Keratinocyte (primary cell): ENCODE data around the gene ZNF316. TPM values are rescaled to one million over a fixed set of nuclear protein-coding genes. Genes with fewer than 3 reads are reported as not detected.

Experiments
- DNase-seq: peaks from one replicate; pipeline ENCODE4 v3.0.0-alpha.2; 2011; ENCODE audit warnings: low read depth, missing footprints, low spot score
- FAIRE-seq: peaks from 2 replicates; lab custom pipeline; 2011; peaks lifted over from hg19 to GRCh38; lab: Jason Lieb, UNC
- H2AFZ ChIP-seq: 2 replicates; pipeline ENCODE4 v1.6.0; 2012; ENCODE audit warnings: low read length, control low read depth, inconsistent platforms; ENCODE audit not compliant: control insufficient read depth
- H3K27ac ChIP-seq: 2 replicates; pipeline ENCODE4 v1.5.1; 2011; ENCODE audit warnings: low read length; ENCODE audit not compliant: control insufficient read depth, insufficient read depth
- H3K27me3 ChIP-seq: 3 replicates; pipeline ENCODE4 v1.6.0; 2011; ENCODE audit warnings: low read length; ENCODE audit not compliant: control insufficient read depth, insufficient read depth; ENCODE audit errors: extremely low read depth
- H3K36me3 ChIP-seq, 2 experiments: 2 replicates in 1 of 2; 3 replicates in 1 of 2; pipeline ENCODE4 v1.5.1; 2011; ENCODE audit warnings: low read length in 2 of 2, mild to moderate bottlenecking in 1 of 2; ENCODE audit not compliant: control insufficient read depth in 2 of 2, insufficient read depth in 2 of 2; ENCODE audit errors: extremely low read depth in 1 of 2
- H3K4me1 ChIP-seq: 3 replicates; pipeline ENCODE4 v1.5.1; 2011; ENCODE audit warnings: low read length; ENCODE audit not compliant: control insufficient read depth, insufficient read depth; ENCODE audit errors: extremely low read depth
- H3K4me2 ChIP-seq: 3 replicates; pipeline ENCODE4 v1.6.0; 2011; ENCODE audit warnings: low read depth, low read length; ENCODE audit not compliant: control insufficient read depth, insufficient read depth; ENCODE audit errors: extremely low read depth
- H3K4me3 ChIP-seq, 3 experiments: fragments of 200-600 bp in 1 of 3; sonication (generic) in 1 of 3; 2 replicates in 2 of 3; 3 replicates in 1 of 3; pipeline ENCODE4 v1.5.1; 2011 to 2016; ENCODE audit warnings: low read length in 3 of 3, mild to moderate bottlenecking in 3 of 3, control low read depth in 2 of 3, inconsistent platforms in 1 of 3, low read depth in 1 of 3, mixed read lengths in 1 of 3, mixed run types in 1 of 3, moderate library complexity in 1 of 3; ENCODE audit not compliant: control insufficient read depth in 2 of 3, insufficient read depth in 2 of 3; ENCODE audit errors: extremely low read depth in 1 of 3
- H3K79me2 ChIP-seq: 2 replicates; pipeline ENCODE4 v1.6.0; 2012; ENCODE audit warnings: low read length; ENCODE audit not compliant: control insufficient read depth, insufficient read depth
- H3K9ac ChIP-seq: 3 replicates; pipeline ENCODE4 v1.6.0; 2011; ENCODE audit warnings: low read length; ENCODE audit not compliant: control insufficient read depth, insufficient read depth; ENCODE audit errors: extremely low read depth
- H3K9me1 ChIP-seq: 3 replicates; pipeline ENCODE4 v1.6.0; 2011; ENCODE audit warnings: low read length; ENCODE audit not compliant: control insufficient read depth, insufficient read depth; ENCODE audit errors: extremely low read depth
- H3K9me3 ChIP-seq: 2 replicates; pipeline ENCODE4 v1.5.1; 2012; ENCODE audit warnings: low read depth, low read length; ENCODE audit not compliant: control insufficient read depth
- H4K20me1 ChIP-seq: 3 replicates; pipeline ENCODE4 v1.6.0; 2011; ENCODE audit warnings: low read length; ENCODE audit not compliant: control insufficient read depth, insufficient read depth; ENCODE audit errors: extremely low read depth
- CTCF ChIP-seq, 3 experiments: IDR thresholded peaks in 1 of 3; conservative IDR thresholded peaks in 1 of 3; optimal IDR thresholded peaks in 1 of 3; 2 replicates in 2 of 3; 3 replicates in 1 of 3; pipeline versions ENCODE3 to v1.5.1; 2011; ENCODE audit warnings: low read length in 3 of 3, mild to moderate bottlenecking in 3 of 3, moderate library complexity in 2 of 3, control low read depth in 1 of 3, inconsistent platforms in 1 of 3; ENCODE audit not compliant: insufficient read depth in 2 of 3; ENCODE audit errors: extremely low read depth in 1 of 3
- EZH2 ChIP-seq: IDR thresholded peaks from one replicate; pipeline ENCODE4 v1.6.1; 2012; ENCODE audit warnings: inconsistent platforms, mild to moderate bottlenecking, low read length, moderate library complexity
- dilution Hi-C: fragments of 300-500 bp; cut with MboI; formaldehyde crosslinking; loops from one replicate; pipeline ENCODE4 v1.7.0; 2020; ENCODE audit warnings: low sequenced_read_pairs; ENCODE audit not compliant: extremely low pct_ligation_motif_present
- polyA plus RNA-seq, 5 experiments: library from polyadenylated mRNA; depleted of rRNA in 3 of 5; stranded (reverse) in 3 of 5; stranded (forward) in 1 of 5; unstranded in 1 of 5; fragments of >200 nt; gene quantifications; 1 replicate in 1 of 5; 2 replicates in 3 of 5; 3 replicates in 1 of 5; pipeline versions ENCODE4 v1.2.1 to v1.2.3, GENCODE V29; 2011 to 2012; ENCODE audit warnings: missing spikeins in 2 of 5, low read depth in 1 of 5, low replicate concordance in 1 of 5

Gene ZNF316
- polyA plus RNA-seq, 1 donor (not counting 4 experiments of a cell fraction or from before 2014, with no cell fraction given) = 5.1 TPM

GRCh38 chr7:6641305-6642035 lies 4.4 kb downstream of the ZNF316 start:
- H3K9me3 ChIP-seq = no peaks in the 10 kb centered on the region
- H3K27ac ChIP-seq = no peak overlapping the region
- H3K4me2 ChIP-seq = no peak overlapping the region
- H3K4me3 ChIP-seq = no peak overlapping the region
- H3K4me1 ChIP-seq = peaks cover 6% of the 10 kb centered on the region
- dilution Hi-C loops = no loop called here
- no peak overlapping the region for H2AFZ ChIP-seq
- H3K79me2 ChIP-seq = peaks cover 27% of the 10 kb centered on the region
- no peak for DNase-seq
- no peak for TF ChIP-seq EZH2
- TF ChIP-seq CTCF (optimal IDR thresholded peaks at IDR 0.05 in 1 of 3, IDR thresholded peaks at IDR 0.05 in 1 of 3, conservative IDR thresholded peaks at IDR 0.05 in 1 of 3; ENCODE audit: extremely low read depth in 1 of 3, insufficient read depth in 2 of 3, low read length in 3 of 3) = no peak
- H3K9me1 ChIP-seq = no peaks in the 10 kb centered on the region
- H3K36me3 ChIP-seq = peaks cover 13 to 28% of the 10 kb centered on the region in 2 experiments
- H3K27me3 ChIP-seq = no peaks in the 10 kb centered on the region
- no peak overlapping the region for H3K9ac ChIP-seq
- no peaks in the 10 kb centered on the region for H4K20me1 ChIP-seq
- no peak for FAIRE-seq

- H3K9ac ChIP-seq = no peak overlapping the region
- H3K79me2 ChIP-seq = peaks cover 27% of the 10 kb centered on the region
- peaks cover 6% of the 10 kb centered on the region for H3K4me1 ChIP-seq
- H3K27ac ChIP-seq = no peak overlapping the region
- no peaks in the 10 kb centered on the region for H4K20me1 ChIP-seq
- FAIRE-seq = no peak
- dilution Hi-C loops = no loop called here
- no peak overlapping the region for H3K4me2 ChIP-seq
- no peaks in the 10 kb centered on the region for H3K9me3 ChIP-seq
- H3K4me3 ChIP-seq = no peak overlapping the region
- no peak overlapping the region for H2AFZ ChIP-seq
- H3K9me1 ChIP-seq = no peaks in the 10 kb centered on the region
- no peak for DNase-seq
- H3K27me3 ChIP-seq = no peaks in the 10 kb centered on the region
- TF ChIP-seq EZH2 (no peak), CTCF (optimal IDR thresholded peaks at IDR 0.05 in 1 of 3, IDR thresholded peaks at IDR 0.05 in 1 of 3, conservative IDR thresholded peaks at IDR 0.05 in 1 of 3; ENCODE audit: extremely low read depth in 1 of 3, insufficient read depth in 2 of 3, low read length in 3 of 3) (no peak)
- H3K36me3 ChIP-seq = peaks cover 13 to 28% of the 10 kb centered on the region in 2 experiments
Measured at GRCh38 chr7:6642239-6642839, 5.2 kb downstream of the ZNF316 start.
